Measurements from ENCODE around the gene DNAH8. TPM values are rescaled to one million over a fixed set of nuclear protein-coding genes. Genes with fewer than 3 reads are reported as not detected.

The DNAH8 gene, protein sequence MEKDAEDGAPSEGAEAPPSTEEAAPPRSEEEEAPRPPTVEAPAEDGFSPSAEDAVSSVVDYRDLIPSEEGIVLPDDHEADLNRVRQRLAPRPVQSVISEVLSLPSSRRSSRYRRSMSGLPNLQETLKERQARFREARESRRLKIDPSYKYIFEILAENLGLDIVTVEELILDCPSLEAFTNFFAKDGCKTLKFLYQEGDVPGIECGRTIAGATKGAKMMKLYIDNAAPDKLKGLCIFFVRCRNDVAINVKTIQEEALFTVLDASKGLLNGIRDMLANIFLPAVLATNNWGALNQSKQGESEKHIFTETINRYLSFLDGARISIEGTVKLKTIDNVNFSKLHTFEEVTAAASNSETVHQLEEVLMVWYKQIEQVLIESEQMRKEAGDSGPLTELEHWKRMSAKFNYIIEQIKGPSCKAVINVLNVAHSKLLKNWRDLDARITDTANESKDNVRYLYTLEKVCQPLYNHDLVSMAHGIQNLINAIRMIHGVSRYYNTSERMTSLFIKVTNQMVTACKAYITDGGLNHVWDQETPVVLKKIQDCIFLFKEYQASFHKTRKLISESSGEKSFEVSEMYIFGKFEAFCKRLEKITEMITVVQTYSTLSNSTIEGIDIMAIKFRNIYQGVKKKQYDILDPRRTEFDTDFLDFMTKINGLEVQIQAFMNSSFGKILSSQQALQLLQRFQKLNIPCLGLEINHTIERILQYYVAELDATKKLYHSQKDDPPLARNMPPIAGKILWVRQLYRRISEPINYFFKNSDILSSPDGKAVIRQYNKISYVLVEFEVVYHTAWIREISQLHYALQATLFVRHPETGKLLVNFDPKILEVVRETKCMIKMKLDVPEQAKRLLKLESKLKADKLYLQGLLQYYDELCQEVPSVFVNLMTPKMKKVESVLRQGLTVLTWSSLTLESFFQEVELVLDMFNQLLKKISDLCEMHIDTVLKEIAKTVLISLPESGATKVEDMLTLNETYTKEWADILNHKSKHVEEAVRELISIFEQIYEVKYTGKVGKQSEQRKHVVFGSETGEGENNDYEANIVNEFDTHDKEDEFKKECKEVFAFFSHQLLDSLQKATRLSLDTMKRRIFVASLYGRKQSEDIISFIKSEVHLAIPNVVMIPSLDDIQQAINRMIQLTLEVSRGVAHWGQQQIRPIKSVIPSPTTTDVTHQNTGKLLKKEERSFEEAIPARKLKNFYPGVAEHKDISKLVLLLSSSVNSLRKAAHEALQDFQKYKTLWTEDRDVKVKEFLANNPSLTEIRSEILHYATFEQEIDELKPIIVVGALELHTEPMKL (N-terminal part only)
- not detected in 2 replicates for total RNA-seq

DNA sequence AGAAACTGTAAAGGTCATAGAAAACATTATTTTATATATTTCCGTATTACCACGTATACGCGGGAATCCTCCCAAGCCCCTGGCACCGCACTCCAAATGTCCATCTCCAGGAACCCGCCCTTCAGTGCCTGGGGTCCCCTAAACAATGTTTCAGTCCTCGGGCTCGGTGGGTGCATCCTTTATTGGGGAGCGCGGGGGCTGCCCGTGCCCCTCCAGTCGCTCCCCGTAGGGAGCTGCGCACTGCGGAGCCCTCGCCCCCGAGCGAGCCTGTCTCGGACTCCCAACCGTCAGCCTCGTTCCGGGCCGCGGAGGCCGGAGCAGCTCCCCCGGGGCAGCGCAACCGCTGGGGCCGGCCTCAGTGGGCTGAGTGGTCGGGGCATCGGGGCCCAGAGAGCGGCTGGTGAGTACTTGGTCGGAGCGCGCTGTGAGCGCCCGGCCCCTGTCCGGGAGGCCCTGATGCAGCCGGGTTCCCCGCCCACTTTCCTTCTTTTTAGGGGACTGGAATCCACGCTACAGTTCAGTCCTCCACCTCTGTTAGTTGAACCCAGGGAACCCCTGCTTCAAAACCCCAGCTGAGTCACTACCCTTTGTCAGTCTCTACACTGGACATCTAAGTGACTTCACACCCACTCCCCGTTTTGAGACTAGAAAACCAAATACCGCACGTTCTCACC is at the start of gene DNAH8:
TSS of gene DNAH8 (plus strand) at position 296 of the 674 bp plus-strand sequence. CDS start 7,499 bp downstream, outside the sequence.

DNA sequence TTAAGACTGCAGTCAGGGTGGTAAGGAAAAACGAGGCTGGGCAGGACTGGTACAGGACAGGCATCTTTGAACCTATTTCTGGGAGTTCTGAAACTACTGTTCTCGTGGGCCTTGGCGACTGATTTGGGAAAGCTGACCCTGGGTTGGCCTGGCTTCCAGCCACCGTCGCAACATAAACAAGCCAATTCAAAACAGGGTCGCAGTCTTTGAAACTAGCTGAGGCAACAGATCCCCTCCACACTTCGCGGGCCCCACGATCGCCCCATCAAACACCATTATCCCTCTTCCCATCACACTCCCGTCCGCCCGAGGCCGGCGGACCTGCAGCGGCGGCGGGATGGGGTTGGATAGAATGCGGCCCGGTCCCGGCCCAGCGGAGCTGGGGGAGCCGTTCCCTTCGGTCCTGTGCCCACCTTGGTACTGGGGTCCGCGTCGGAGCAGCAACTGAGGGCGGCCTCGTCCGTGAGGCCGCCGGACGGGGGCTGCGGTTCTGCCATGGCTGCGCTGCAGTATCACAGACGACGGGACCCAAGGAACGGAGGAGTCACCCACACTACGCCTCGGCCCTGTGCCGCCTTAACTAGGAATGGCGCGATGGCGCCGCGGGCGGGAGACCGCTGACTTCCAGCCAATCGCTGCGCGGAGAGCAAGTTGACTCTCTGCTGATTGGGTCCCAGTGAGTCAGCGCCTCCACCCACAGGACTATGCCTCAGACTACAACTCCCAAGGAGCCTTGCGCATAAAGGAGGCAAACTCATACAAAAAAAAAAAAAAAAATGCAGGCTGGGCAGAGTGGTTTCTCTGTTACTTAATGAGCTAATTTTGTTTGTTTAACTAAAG is 12.3 kb upstream of the DNAH8 start, which contains the start of gene GLO1:
TSS of gene GLO1 (minus strand) at position 588 of the 840 bp plus-strand sequence. CDS start at position 497, 91 bp downstream.

DNA sequence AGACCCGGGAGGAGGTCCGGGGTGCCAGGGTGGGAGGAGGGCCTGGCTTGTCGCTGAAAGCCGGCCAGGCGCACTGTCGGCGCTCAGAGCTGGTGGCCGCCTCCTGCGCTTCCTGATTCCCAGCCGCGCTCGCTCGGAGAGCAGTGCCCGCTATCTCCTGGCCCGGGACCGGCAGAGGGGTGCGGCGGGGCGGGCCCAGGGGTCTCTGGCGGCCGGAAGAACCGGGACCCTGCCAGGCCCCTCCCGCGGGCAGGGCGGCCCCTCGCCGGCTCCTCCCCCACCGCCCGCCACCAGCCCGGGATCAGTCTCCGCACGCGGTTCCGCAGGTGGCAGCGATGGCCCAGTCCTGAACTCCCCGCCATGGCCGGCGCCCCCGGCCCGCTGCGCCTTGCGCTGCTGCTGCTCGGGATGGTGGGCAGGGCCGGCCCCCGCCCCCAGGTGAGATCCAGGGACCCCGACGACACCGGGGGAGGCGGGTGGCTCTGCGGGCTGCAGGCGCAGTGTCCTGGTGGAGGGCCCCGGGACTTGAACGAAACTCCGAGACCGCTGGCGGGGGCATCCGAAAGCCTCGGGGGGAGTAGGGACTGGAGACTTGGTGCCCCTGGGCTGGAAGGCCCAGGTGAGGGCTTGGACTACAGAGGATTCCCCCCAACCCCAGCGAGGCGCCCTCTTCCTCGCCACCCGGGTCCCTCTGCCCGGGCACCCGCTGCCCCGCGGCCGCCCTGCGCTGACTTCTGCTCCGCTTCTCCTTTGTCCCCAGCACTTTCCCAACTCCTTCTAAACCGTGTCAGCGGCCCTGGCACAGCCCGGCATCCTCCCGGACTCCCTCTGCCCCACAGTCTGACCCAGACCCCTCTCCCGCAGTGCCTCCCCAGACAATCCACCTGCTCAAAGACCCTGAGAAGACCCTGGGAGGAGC is 333.6 kb downstream of the DNAH8 start, which contains the start of gene GLP1R:
TSS of gene GLP1R (plus strand) at position 301 of the 919 bp plus-strand sequence. CDS start at position 361, 60 bp downstream.

Other genes with a start within 250 kb of the DNAH8 start
- gene BTBD9, start 75.4 kb upstream of the DNAH8 start, total RNA-seq = 2.6 and 4.8 TPM in 2 replicates
- 121 and 125 TPM in 2 replicates for gene GLO1, start 12.2 kb upstream of the DNAH8 start, total RNA-seq